Bone marrow (tissue), 2 donors: ENCODE measurements around the gene STARD9.
A peak's percentile ranks its signal among the peaks of the same experiment; 100 is the strongest.
"Not testable (repeated sequence)": the region's sequence is repeated elsewhere in the genome, so short reads cannot be mapped to it uniquely, and the experiment has no call there.

Experiments used
- DNase-seq, 2 donors: peaks; one replicate each; lab custom pipeline; 2025; lab: John Stamatoyannopoulos, UW

STARD9 gene

DNA sequence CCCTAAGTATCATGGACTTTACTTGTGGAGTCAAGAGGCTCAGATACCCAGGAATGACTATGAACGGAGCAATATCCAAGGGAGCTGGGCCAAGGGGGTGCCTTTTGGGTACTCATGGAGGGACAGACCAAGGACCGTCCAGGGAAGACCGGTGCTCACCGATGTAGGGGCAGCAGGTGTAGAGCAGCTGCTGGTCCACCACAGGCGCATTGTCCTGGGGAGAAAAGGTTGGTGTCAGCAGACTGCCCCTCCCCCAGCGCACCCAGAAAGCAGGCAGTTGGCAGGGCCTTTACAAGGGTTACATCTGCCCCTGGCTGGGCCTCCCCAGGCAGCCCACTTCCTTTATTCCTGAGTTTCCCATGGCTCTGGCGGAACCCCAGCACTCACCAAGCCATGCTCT, 154.0 kb downstream of the STARD9 start:
- no peak for DNase-seq

GRCh38 chr15:42730135-42730534, 154.7 kb downstream of the STARD9 start:
- no peak for DNase-seq

GRCh38 chr15:42730536-42730935, 155.1 kb downstream of the STARD9 start:
- DNase-seq: no peak

GRCh38 chr15:42731461-42731860, 156.1 kb downstream of the STARD9 start:
- DNase-seq: no peak

GRCh38 chr15:42732095-42732827, 156.9 kb downstream of the STARD9 start:
- DNase-seq: no peak

GRCh38 chr15:42733027-42733426, 157.6 kb downstream of the STARD9 start:
- no peak for DNase-seq

GRCh38 chr15:42734076-42734672, 158.8 kb downstream of the STARD9 start:
- DNase-seq: no peak

DNA sequence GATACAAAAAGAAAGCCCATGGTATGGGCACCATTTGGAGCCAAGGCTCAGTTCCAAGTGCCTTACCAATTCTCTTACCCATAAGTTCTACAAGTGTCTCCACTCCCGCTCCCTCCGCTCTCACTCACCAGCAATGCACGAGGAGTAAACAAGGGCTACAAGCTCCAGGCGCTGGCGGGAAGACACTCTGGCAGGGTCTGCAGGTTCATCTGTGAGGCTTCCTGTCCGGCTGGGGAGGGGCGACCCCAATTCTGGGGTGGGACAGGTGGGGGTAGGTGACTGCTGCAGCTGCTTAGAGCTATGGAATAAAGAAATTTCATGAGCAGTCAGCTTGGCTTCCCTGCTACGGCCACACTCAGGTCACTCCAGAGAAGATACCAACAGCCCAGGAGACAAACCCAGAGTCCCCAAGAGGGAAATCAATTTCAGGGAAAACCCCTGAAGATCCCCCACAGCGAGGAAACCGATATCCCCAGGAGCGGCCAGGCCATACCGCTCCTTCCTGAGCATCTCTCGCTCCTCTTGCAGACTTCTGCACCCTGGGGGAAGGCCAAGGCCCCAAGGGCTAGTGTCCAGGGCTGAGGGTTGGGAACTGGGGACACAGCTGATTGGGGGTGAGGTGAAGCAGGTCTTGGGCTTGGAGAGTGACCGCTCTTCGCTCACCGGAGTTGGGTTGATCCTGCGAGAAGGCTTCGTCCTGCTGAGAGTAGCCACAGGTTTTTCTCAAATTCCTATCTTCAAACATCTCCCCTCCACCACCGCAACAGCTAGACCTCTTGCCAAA, 160.2 kb downstream of the STARD9 start:
- DNase-seq: no peak

- no peak for DNase-seq
Measured at GRCh38 chr15:42736178-42736792, 160.9 kb downstream of the STARD9 start.

- peak; percentile 75 to 88 for DNase-seq
Measured at GRCh38 chr15:42736793-42737528, 161.6 kb downstream of the STARD9 start, which contains the start of gene CDAN1. CDAN1 (minus strand) TSS chr15:42737128; CDS start chr15:42737102, 26 bp downstream.

- no peak for DNase-seq
Measured at GRCh38 chr15:42737529-42738328, 162.3 kb downstream of the STARD9 start.

GRCh38 chr15:42741710-42742109, 166.3 kb downstream of the STARD9 start:
- no peak for DNase-seq

DNA sequence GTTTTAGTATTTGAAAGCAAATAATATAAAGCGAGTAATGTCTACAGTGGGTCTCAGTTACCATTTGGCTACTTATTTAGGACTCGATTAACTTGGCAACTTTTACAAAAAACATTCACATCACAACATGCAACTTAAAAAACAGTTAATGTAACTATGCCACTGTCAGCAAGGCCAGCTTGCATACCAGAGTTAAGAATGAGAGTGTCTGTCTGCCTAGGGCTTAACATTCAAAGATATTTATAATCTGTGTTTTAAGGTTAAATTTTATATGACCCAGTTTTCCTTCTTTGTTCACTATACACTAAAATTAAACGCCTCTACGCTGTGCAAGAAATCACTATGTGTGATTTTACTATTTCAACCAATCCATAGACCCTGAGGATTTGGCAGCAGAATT, 166.7 kb downstream of the STARD9 start:
- DNase-seq: no peak

- DNase-seq: no peak
Measured at GRCh38 chr15:42744195-42744594, 168.8 kb downstream of the STARD9 start.

- DNase-seq: no peak
Measured at GRCh38 chr15:42749266-42749665, 173.9 kb downstream of the STARD9 start.

- no peak for DNase-seq
Measured at GRCh38 chr15:42750306-42750705, 174.9 kb downstream of the STARD9 start.

- DNase-seq: no peak
Measured at GRCh38 chr15:42759093-42759492, 183.7 kb downstream of the STARD9 start.

- DNase-seq: no peak
Measured at GRCh38 chr15:42760759-42761158, 185.4 kb downstream of the STARD9 start.

DNA sequence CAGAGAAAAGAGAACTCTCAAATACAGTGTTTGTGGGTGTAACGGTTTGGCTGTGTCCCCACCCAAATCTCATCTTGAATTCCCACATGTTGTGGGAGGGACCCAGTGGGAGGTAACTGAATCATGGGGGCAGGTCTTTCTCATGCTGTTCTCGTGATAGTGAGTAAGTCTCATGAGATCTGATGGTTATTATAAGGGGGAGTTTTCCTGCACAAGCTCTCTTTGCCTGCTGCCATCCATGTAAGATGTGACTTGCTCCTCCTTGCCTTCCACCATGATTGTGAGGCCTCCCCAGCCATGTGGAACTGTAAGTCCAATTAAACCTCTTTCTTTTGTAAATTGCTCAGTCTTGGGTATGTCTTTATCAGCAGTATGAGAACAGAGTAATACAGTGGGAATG, 186.4 kb downstream of the STARD9 start:
- DNase-seq: not testable (repeated sequence)

DNA sequence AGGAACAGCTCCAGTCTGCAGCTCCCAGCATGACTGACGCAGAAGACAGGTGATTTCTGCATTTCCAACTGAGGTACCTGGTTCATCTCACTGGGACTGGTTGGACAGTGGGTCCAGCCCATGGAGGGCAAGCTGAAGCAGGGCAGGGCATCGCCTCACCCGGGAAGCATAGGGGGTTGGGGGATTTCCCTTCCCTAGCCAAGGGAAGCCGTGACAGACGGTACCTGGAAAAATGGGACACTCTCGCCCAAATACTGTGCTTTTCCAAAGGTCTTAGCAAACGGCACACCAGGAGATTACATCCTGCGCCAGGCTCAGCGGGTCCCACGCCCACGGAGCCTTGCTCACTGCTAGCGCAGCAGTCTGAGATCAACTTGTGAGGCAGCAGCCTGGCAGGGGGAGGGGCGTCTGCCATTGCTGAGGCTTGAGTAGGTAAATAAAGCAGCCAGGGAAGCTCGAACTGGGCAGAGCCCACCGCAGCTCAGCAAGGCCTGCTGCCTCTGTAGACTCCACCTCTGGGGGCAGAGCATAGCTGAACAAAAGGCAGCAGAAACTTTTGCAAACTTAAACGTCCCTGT, 188.8 kb downstream of the STARD9 start:
- not testable (repeated sequence) for DNase-seq
